EL (cell line): ENCODE measurements around the gene CAPRIN1.
A peak's percentile ranks its signal among the peaks of the same experiment; 100 is the strongest.

Experiments used
- DNase-seq: peaks from one replicate; pipeline ENCODE4 v3.0.0-alpha.2; 2016

The CAPRIN1 gene

GRCh38 chr11:34051349-34052035, at the start of gene CAPRIN1:
TSS of gene CAPRIN1 (plus strand) at chr11:34051731. CDS start at chr11:34052421, 690 bp downstream.
- peak; percentile 94 for DNase-seq

GRCh38 chr11:34002420-34002819, 49.1 kb upstream of the CAPRIN1 start:
- DNase-seq: no peak

- no peak for DNase-seq
Measured at GRCh38 chr11:34004236-34004635, 47.3 kb upstream of the CAPRIN1 start.

- no peak for DNase-seq
Measured at GRCh38 chr11:34006876-34007275, 44.7 kb upstream of the CAPRIN1 start.

- DNase-seq: no peak
Measured at GRCh38 chr11:34012734-34013133, 38.8 kb upstream of the CAPRIN1 start.

GRCh38 chr11:34013898-34014571, 37.5 kb upstream of the CAPRIN1 start:
- no peak for DNase-seq

GRCh38 chr11:34021977-34022735, 29.4 kb upstream of the CAPRIN1 start:
- no peak for DNase-seq

- no peak for DNase-seq
Measured at GRCh38 chr11:34026432-34026831, 25.1 kb upstream of the CAPRIN1 start.

- DNase-seq: no peak
Measured at GRCh38 chr11:34027516-34028408, 23.8 kb upstream of the CAPRIN1 start.

- peak; percentile 13 for DNase-seq
Measured at GRCh38 chr11:34028425-34028824, 23.1 kb upstream of the CAPRIN1 start.

- DNase-seq: no peak
Measured at GRCh38 chr11:34029176-34029575, 22.4 kb upstream of the CAPRIN1 start.

GRCh38 chr11:34030382-34030781, 21.1 kb upstream of the CAPRIN1 start:
- peak; percentile 14 for DNase-seq

GRCh38 chr11:34033399-34033798, 18.1 kb upstream of the CAPRIN1 start:
- DNase-seq: no peak

- no peak for DNase-seq
Measured at GRCh38 chr11:34034053-34034452, 17.5 kb upstream of the CAPRIN1 start.

GRCh38 chr11:34036456-34036855, 15.1 kb upstream of the CAPRIN1 start:
- no peak for DNase-seq

- no peak for DNase-seq
Measured at GRCh38 chr11:34037016-34037415, 14.5 kb upstream of the CAPRIN1 start.

- no peak for DNase-seq
Measured at GRCh38 chr11:34040571-34040970, 11.0 kb upstream of the CAPRIN1 start.

GRCh38 chr11:34044664-34045485, 6.7 kb upstream of the CAPRIN1 start:
- DNase-seq: peak; percentile 87

GRCh38 chr11:34049028-34049427, 2.5 kb upstream of the CAPRIN1 start:
- no peak for DNase-seq

GRCh38 chr11:34050581-34051348, 766 bp upstream of the CAPRIN1 start:
- DNase-seq: no peak

GRCh38 chr11:34052036-34052607, 591 bp downstream of the CAPRIN1 start:
- peak; percentile 87 for DNase-seq
